ENCODE data around the gene NOL7. TPM values are rescaled to one million over a fixed set of nuclear protein-coding genes. Genes with fewer than 3 reads are reported as not detected.

Gene NOL7
- total and polyA plus RNA-seq, 9 of the 15 experiments (the other 6 are each of a cell fraction or from before 2014, with no cell fraction given), result 19.4 to 235 (median 157) TPM

GRCh38 chr6:13574571-13575376 lies 40.4 kb upstream of the NOL7 start, which contains the start of gene SIRT5 (continued):
- TF ChIP-seq POLR2G (IDR thresholded peaks at IDR 0.05; ENCODE audit: low read depth, low read length), result peak; percentile 95
- no peak for TF ChIP-seq KDM2B (CRISPR knock-in tag; IDR thresholded peaks at IDR 0.05)
- TF ChIP-seq ESRRB (CRISPR knock-in tag; IDR thresholded peaks at IDR 0.05; ENCODE audit: borderline replicate concordance), result no peak
- no peak for TF ChIP-seq ATF4 (CRISPR knock-in tag; IDR thresholded peaks at IDR 0.05)
- peak; percentile 88 for TF ChIP-seq FOXK1 (CRISPR knock-in tag; IDR thresholded peaks at IDR 0.05; ENCODE audit: borderline replicate concordance)
- TF ChIP-seq, protein P1, sequence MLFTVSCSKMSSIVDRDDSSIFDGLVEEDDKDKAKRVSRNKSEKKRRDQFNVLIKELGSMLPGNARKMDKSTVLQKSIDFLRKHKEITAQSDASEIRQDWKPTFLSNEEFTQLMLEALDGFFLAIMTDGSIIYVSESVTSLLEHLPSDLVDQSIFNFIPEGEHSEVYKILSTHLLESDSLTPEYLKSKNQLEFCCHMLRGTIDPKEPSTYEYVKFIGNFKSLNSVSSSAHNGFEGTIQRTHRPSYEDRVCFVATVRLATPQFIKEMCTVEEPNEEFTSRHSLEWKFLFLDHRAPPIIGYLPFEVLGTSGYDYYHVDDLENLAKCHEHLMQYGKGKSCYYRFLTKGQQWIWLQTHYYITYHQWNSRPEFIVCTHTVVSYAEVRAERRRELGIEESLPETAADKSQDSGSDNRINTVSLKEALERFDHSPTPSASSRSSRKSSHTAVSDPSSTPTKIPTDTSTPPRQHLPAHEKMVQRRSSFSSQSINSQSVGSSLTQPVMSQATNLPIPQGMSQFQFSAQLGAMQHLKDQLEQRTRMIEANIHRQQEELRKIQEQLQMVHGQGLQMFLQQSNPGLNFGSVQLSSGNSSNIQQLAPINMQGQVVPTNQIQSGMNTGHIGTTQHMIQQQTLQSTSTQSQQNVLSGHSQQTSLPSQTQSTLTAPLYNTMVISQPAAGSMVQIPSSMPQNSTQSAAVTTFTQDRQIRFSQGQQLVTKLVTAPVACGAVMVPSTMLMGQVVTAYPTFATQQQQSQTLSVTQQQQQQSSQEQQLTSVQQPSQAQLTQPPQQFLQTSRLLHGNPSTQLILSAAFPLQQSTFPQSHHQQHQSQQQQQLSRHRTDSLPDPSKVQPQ (CRISPR knock-in tag; IDR thresholded peaks at IDR 0.05; ENCODE audit: borderline replicate concordance), result peak; percentile 70; the same call in 1 of the 2 replicates
- TF ChIP-seq CBFA2T3 (IDR thresholded peaks at IDR 0.05), result no peak
- 0 out of 2 replicates have a peak, but pooled peaks have one; percentile 56 for TF ChIP-seq OTX1 (CRISPR knock-in tag; IDR thresholded peaks at IDR 0.05)
- TF ChIP-seq ZNF696 (CRISPR knock-in tag; conservative IDR thresholded peaks at IDR 0.05), result no peak
- TF ChIP-seq ZNF583 (CRISPR knock-in tag; IDR thresholded peaks at IDR 0.05), result no peak
- TF ChIP-seq ZSCAN29 (IDR thresholded peaks at IDR 0.05), result peak; percentile 11; the same call in 1 of the 2 replicates
- no peak for TF ChIP-seq CEBPB (tag; IDR thresholded peaks at IDR 0.05)
- no peak for TF ChIP-seq TFE3 (CRISPR knock-in tag; IDR thresholded peaks at IDR 0.05)
- TF ChIP-seq, protein P2, sequence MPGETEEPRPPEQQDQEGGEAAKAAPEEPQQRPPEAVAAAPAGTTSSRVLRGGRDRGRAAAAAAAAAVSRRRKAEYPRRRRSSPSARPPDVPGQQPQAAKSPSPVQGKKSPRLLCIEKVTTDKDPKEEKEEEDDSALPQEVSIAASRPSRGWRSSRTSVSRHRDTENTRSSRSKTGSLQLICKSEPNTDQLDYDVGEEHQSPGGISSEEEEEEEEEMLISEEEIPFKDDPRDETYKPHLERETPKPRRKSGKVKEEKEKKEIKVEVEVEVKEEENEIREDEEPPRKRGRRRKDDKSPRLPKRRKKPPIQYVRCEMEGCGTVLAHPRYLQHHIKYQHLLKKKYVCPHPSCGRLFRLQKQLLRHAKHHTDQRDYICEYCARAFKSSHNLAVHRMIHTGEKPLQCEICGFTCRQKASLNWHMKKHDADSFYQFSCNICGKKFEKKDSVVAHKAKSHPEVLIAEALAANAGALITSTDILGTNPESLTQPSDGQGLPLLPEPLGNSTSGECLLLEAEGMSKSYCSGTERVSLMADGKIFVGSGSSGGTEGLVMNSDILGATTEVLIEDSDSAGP (CRISPR knock-in tag; IDR thresholded peaks at IDR 0.05), result no peak
- TF ChIP-seq FUS (optimal IDR thresholded peaks at IDR 0.05; ENCODE audit: low read depth, low read length), result no peak
- TF ChIP-seq SLC30A9 (CRISPR knock-in tag; IDR thresholded peaks at IDR 0.05), result no peak
- TF ChIP-seq, protein P3, sequence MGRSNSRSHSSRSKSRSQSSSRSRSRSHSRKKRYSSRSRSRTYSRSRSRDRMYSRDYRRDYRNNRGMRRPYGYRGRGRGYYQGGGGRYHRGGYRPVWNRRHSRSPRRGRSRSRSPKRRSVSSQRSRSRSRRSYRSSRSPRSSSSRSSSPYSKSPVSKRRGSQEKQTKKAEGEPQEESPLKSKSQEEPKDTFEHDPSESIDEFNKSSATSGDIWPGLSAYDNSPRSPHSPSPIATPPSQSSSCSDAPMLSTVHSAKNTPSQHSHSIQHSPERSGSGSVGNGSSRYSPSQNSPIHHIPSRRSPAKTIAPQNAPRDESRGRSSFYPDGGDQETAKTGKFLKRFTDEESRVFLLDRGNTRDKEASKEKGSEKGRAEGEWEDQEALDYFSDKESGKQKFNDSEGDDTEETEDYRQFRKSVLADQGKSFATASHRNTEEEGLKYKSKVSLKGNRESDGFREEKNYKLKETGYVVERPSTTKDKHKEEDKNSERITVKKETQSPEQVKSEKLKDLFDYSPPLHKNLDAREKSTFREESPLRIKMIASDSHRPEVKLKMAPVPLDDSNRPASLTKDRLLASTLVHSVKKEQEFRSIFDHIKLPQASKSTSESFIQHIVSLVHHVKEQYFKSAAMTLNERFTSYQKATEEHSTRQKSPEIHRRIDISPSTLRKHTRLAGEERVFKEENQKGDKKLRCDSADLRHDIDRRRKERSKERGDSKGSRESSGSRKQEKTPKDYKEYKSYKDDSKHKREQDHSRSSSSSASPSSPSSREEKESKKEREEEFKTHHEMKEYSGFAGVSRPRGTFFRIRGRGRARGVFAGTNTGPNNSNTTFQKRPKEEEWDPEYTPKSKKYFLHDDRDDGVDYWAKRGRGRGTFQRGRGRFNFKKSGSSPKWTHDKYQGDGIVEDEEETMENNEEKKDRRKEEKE (IDR thresholded peaks at IDR 0.05; ENCODE audit: borderline replicate concordance in 1 of 2, control insufficient read depth in 1 of 2, low read depth in 2 of 2, low read length in 1 of 2), result no peak
- TF ChIP-seq FOXJ3 (CRISPR knock-in tag; IDR thresholded peaks at IDR 0.05), result no peak
